ENCODE measurements around the gene SPATA6.
"Not testable (repeated sequence)": the region's sequence is repeated elsewhere in the genome, so short reads cannot be mapped to it uniquely, and the experiment has no call there.

The SPATA6 gene

GRCh38 chr1:48284696-48285420 is 187.1 kb downstream of the SPATA6 start:
- DNase-seq (ENCODE audit: low read depth, low spot score); H3K4me3 ChIP-seq (ENCODE audit: low read length): not testable (repeated sequence)

GRCh38 chr1:48282329-48282728 is 189.7 kb downstream of the SPATA6 start:
- H3K4me3 ChIP-seq (ENCODE audit: low read length); DNase-seq (ENCODE audit: low read depth, low spot score): not testable (repeated sequence)

GRCh38 chr1:48277437-48277836 is 194.6 kb downstream of the SPATA6 start:
- DNase-seq (ENCODE audit: low read depth, low spot score); H3K4me3 ChIP-seq (ENCODE audit: low read length): not testable (repeated sequence)

GRCh38 chr1:48266576-48266975 is 205.4 kb downstream of the SPATA6 start:
- no peak overlapping the region for H3K4me3 ChIP-seq (ENCODE audit: low read length)
- DNase-seq (ENCODE audit: low read depth, low spot score): no peak

GRCh38 chr1:48263041-48263440 is 209.0 kb downstream of the SPATA6 start:
- no peak overlapping the region for H3K4me3 ChIP-seq (ENCODE audit: low read length)
- DNase-seq (ENCODE audit: low read depth, low spot score): no peak

- no peak for DNase-seq (ENCODE audit: low read depth, low spot score)
- no peak overlapping the region for H3K4me3 ChIP-seq (ENCODE audit: low read length)
Observed at GRCh38 chr1:48261881-48262400, 210.1 kb downstream of the SPATA6 start.

- no peak overlapping the region for H3K4me3 ChIP-seq (ENCODE audit: low read length)
- no peak for DNase-seq (ENCODE audit: low read depth, low spot score)
Observed at GRCh38 chr1:48258106-48258505, 213.9 kb downstream of the SPATA6 start.

GRCh38 chr1:48254254-48254653 is 217.8 kb downstream of the SPATA6 start:
- DNase-seq (ENCODE audit: low read depth, low spot score): no peak
- H3K4me3 ChIP-seq (ENCODE audit: low read length): no peak overlapping the region

- no peak overlapping the region for H3K4me3 ChIP-seq (ENCODE audit: low read length)
- peak; percentile 17 for DNase-seq (ENCODE audit: low read depth, low spot score)
Observed at GRCh38 chr1:48251821-48252220, 220.2 kb downstream of the SPATA6 start.

- no peak overlapping the region for H3K4me3 ChIP-seq (ENCODE audit: low read length)
Observed at GRCh38 chr1:48251323-48251722, 220.7 kb downstream of the SPATA6 start.

GRCh38 chr1:48250572-48250971 is 221.4 kb downstream of the SPATA6 start:
- DNase-seq (ENCODE audit: low read depth, low spot score): no peak
- H3K4me3 ChIP-seq (ENCODE audit: low read length): no peak overlapping the region

More at GRCh38 chr1:48251323-48251722, 220.7 kb downstream of the SPATA6 start:
- no peak for DNase-seq (ENCODE audit: low read depth, low spot score)

GRCh38 chr1:48249868-48250267 is 222.1 kb downstream of the SPATA6 start:
- DNase-seq (ENCODE audit: low read depth, low spot score): no peak
- no peak overlapping the region for H3K4me3 ChIP-seq (ENCODE audit: low read length)

GRCh38 chr1:48248356-48248755 is 223.6 kb downstream of the SPATA6 start:
- DNase-seq (ENCODE audit: low read depth, low spot score): no peak
- H3K4me3 ChIP-seq (ENCODE audit: low read length): no peak overlapping the region

GRCh38 chr1:48246727-48247126 is 225.3 kb downstream of the SPATA6 start:
- no peak overlapping the region for H3K4me3 ChIP-seq (ENCODE audit: low read length)
- no peak for DNase-seq (ENCODE audit: low read depth, low spot score)
